ENCODE results near the gene SUPT3H.

SUPT3H gene

DNA sequence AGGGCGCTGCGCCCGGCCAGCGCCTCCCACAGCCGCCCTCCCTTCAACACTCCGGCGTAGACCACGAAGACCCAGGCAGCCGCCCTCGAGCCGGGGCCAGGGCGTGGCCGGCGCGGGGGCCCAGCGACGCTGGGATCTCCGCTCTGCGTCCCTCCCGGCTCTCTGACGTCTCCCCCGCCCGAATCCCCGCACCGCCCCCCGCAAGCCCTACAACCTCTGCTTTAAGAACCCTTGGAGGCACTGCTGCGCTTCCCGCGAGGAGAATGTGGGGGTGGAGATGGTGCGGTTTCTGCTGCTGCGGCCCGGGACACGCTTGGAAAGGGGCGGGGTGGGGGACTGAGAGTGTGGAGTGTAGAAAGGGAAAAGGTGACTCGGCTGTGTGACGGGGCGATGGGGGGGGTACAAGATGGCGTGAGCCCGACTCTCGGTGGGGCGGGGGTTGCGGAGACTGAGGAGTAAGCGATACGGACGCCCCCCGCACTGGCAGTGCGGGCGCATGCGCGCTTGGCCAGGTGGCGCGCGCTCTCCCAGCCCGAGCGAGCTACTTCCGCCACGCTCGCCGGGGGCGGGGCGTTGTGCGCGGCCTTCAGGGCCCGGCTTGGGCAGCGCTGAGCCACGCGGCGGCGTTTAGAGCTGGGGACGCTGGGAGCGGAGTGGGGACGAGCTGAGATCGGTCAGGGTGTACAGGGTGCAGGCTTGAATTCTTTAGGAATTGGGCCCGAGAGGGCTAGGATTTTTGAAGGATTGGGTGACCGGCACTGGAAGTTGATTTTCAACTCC lies at the start of gene SUPT3H:
SUPT3H (minus strand) TSS at position 381 of the 780 bp plus-strand sequence.
- DNase-seq = peak; percentile 95

DNA sequence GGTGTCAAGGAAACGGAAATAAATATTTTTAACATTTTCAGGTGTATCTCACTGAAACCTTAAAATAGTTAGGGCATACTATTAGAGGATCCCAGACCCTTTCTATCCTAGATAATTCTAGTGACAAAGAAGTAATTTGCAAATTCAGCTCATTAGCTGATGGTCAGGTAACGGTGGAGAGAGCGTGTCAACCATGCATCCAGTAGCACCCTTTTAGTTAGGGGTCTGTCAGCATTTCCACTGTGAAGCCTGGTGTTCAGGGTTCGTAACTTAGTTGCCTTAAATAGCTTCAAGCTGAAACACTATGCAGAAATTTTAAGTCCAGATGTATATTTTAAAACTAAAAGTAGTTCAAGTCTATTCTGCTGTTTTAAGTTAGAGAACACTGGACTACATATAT lies 48.5 kb upstream of the SUPT3H start:
- DNase-seq = no peak

DNA sequence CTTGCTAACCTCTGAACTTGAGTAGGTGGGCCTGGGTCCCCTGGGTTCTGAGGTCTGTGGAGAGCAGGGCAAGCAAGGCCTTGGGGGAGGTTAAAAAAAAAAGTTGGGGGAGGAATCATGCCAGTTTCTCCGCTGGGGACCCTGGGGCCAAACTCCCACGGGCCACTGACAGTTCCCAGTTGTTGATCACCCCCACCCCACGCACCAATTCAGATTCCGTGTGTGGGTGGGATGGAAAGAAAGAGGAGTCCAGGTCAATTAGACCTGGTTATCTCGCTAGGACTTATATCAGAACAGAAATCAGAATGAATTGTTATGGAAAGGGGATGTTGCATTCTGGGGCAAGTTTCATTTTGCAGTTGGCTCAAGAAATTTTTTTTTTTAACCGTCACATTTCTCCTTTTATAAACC lies 46.7 kb upstream of the SUPT3H start:
- DNase-seq = peak; percentile 23

DNA sequence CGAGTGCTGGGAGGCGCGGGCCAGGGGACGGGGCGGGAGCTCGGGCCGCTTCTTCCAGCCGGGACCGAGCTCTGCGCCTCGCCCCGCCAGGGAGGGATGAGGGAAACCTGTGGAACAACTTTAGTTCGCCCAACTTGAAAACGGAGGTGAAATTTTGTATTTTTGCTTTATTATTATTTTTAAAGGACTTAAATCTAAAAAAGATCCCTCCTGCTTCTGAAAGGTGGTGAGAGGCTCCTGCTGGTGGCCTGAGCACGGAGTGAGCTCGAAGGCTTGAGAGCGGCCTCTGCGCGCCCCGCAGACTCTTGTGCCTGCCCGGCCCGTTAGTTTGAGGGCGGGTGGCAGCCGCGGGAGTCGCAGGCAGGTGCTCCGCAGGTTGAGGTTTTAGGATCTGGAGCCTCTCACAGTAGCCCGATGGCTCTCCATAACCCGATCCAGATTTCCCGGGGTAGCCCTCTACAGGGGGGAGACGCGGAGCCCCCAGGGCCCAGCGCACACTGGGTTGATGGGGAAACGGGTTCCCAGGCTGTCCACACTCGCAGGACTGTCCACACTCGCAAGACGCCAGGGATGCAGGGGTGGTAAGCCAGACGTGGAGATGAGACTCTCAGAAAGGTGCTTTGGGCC lies 46.2 kb upstream of the SUPT3H start:
- peak; percentile 26 for DNase-seq

DNA sequence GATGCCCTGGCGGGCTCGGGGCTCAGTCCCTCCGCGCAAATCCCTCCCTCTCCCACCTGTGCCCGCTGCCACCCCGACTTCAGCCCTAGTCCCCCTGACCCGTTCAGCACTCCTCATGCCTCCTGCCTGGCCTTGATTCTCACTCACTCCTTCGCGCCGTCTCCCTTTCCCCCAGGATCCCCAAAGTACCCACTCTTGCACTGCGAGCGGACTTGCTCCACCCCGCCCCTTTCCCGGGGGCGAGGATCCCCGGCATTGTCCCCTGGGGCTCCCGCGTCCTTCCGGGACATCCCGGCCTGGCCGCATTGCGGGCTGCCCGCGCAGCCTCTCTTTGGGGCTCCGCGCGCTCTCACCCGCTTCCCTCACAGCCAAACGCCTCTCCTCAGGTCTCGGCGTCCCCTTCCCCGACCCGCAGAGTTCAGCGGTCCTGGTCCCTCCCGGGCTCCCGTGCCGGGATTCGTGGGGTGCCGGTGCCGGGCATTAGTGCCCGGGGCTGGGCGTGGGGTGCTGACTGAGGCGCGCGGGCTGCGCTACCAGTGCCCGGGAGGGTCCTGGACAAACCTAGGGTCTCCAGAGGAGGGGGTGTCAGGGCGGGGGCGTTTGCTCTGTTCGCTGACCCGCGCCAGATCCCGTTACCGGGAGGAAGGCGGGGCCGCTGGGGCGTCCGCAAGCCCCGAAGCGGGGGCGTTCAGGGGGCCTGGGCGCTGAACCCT lies 45.5 kb upstream of the SUPT3H start:
- DNase-seq = peak; percentile 24

DNA sequence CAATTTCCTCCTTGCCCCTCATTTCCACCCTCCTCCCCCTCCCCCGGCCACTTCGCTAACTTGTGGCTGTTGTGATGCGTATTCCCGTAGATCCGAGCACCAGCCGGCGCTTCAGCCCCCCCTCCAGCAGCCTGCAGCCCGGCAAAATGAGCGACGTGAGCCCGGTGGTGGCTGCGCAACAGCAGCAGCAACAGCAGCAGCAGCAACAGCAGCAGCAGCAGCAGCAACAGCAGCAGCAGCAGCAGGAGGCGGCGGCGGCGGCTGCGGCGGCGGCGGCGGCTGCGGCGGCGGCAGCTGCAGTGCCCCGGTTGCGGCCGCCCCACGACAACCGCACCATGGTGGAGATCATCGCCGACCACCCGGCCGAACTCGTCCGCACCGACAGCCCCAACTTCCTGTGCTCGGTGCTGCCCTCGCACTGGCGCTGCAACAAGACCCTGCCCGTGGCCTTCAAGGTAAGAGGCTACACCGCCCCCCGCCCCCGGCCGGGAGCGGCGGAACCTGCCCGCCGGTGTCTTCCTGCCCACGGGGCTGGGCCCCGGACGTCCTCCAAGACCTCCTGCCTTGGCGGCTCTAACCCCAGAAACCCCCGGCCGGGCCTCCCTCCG lies 44.9 kb upstream of the SUPT3H start:
- DNase-seq = peak; percentile 59

DNA sequence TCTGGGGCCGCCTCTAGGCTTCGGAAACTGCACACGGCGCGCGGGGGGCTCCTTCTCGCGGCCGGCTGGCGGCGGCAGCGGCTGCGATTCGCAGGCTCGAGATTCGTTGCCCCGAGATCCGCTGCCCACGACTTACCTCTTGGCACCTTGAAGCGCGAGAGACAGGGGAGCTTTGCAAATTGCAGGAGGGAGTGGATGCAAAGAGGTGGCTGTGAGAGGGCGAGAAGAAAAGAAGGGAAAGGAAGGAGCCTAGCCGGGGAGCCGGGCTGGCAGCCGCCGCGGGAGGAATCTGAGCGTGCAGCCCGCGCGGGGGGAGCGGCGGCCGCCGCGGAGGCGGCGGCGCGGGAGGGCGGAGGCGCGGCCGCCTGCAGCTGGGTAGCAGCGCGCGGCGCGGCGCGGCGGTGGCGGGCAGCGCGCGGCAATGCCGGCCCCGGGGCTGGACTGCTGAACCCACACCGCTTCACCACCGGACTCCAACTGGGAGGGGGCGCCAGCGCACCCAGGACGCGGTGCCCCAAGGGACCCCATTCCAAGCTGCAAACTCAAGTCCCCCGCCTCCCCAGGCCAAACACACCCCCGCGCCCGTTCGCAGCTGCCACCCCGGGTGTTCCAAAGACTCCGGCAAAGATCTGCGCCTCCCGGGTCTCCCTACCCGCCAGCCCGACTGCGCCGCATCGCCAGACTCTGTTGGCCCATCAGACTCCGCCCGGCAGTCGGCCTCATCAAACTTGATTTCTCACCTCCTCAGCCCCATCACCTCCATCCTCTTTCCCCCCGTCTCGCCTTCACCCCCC lies 44.2 kb upstream of the SUPT3H start:
- peak; percentile 45 for DNase-seq

DNA sequence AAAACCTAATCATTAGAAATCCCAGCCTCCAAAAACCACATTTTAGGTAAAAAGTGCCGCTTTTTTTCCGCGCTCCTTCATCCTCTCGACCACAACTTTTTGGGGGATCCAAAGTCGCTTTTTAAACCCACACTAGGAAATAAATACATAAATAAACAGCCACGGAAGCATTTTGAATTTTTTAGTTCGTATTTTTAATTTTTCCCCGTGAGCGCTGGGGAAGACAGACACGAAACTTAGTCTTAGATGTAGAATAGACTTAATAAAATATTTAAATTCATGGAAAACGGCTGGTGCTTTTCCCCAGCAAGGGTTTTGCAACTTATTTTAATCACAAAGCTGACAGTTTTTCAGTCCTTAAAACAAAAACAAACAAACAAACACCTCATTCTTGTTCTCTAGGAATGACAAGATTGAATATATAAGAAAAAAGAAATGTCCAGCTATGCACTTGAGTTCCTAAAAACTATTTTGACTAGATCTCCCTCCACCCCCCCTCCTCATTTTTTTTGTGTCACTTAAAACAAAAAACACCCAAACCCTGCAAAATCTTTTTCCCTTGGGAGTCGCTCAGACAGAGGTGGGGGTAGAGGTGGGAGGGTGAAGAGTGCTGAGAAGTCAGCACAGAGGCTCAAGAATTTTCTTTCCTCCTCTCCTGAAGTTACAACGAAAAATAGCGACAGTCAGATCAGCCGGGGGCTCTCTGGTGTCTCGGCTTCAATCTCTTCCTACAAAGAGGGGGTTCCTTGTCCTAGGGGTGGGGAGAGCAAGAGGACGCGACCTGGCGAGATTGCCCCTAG lies 43.4 kb upstream of the SUPT3H start:
- no peak for DNase-seq

DNA sequence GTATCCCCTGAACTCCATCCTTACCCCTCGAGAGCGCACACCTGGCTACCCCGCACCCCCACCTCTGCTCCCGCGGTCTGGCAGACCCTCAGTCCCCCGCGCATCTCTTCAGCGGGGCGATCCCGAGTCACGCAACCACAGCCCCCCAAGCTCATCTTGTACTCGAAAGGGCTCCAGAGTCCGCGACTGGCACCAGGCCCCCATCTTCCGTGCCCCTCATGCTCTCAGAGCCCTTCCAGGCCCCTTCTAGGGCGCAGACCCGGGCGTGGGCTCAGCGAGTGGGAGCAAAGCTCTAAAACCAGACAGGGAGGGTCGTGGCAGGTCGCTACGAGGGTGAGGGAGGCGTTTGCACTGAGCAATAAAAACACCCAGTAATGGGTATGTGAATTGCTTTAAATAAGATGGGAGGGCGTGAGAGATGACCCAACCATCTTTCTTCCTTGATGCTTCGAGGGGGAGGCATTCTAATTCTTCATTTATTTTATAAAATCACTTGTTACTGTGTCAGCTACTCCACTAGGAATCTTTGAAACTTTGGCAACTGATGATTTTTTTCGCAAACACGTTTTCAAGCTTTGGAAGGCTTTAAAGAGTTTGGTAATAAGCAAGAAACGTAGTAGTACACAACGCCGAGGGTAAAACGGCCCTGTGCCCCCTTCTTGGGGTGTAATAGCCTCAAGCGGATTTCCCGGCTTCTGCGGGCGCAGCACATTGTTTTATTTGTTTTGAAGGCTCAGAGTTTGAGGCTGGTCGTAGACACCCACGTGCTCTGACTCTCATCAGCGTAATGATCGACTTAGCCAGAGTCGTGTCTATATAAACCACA lies 42.6 kb upstream of the SUPT3H start:
- peak; percentile 53 for DNase-seq

DNA sequence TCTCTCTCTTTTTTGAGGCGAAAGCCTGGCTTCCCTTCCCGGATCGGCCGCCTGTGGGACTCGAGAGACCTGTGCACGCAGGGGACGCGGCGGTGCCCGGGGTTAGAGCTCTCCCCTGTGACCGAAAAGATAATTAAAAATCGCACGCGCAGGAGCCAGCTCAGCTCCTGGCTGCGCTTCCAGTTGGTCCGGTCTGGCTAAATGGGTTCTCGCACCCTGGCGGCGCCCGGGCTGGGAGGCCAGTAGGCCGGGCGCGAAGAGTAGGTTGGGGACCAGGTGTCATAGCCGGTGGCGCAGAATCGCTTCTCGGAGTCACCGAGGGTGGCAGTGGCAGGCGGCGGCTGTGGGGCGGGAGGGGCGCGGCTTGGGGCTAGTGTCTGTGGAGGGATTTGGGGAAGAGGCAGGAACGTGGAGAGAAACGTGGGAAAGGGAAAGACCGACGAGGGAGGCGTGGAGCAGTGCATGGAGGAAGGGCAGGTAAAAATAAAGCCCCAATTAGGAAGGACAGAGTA lies 41.9 kb upstream of the SUPT3H start:
- DNase-seq = peak; percentile 61

DNA sequence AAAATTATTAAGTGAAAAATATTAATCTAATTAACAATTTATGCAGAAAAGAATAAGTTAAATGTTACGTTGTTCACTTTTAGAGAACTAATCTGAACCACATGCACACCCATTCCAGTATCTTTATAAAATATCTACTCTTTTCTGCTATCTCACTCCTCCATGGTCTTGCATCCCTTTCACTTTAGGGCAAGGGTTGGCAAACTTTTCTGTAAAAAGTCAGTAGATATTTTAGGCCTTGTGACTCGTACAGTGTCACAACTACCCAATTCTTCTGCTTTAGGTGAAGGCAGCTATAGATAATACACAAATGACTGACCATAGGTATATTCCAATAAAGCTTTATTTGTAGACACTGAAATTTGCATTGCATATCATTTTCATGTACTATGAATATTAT lies 39.7 kb upstream of the SUPT3H start:
- DNase-seq = no peak

DNA sequence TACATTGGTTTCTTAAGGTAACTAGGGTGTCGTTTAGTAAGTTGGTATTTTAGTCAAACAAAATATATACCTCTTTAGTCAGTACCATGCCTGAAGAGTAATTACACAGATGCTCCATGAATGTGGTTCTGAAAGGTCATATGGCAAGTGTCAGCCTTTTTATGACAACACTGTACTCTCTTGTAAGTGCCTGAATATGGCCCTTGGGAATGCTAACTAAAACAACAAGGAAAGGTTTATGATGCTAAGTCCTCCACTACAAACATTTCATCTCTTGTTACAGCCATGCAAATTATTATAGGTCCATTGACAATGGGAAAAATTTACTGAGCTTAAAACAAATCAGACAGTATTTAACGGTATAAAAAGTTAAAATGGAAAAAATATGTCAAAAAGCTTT lies 39.0 kb upstream of the SUPT3H start:
- no peak for DNase-seq

DNA sequence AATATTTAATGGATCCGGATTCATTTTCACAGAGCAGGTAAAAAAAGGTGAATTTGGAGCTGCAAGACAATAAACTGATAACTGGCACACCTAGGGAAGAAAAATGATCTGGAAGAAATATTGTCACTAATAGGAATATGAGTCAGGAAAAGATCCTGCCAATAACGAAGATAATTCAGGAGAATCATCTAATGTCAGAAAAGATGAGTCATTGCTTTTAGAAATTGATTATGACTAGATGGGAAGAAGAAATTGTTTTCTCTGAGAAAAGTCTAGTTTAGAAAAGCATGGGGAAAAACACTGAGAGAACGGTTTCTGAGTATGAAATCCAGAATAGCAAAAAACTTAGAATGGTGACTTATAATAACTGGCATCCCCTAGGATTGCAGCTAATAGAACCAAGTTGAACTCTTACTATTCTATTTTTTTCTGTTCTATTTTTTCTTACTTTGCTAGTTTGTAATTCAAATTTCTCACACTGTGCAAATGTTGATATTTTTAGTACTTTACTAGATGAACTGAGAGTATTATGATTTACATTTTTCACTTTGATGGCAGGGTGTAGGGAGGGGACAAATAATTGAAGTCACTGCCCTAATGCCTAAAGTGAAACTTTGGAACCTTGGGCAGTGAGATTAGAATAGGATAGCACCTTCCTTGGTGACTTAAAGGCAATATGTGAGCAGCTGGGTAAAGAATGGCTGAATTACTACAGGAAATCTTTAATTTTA lies 38.2 kb upstream of the SUPT3H start:
- no peak for DNase-seq

DNA sequence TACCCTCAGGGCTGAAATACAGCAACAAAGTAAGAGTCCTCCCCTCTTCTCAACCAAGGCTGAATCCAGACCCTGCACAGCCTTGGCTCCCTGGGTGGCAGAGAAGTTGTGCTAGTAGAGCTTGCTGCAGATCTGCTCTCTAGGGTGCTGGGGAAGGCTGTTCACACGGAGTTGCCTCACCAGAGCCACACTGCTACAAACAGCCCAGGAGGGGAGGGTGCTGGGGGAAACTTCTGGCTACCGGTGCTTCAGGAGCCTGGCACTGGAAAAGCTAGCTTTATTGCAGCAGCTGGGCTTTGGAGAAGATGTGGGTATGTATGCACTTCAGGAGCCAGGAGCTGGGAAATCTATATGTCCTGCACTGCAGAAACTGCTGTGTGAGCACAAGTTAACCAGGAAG lies 37.6 kb upstream of the SUPT3H start:
- no peak for DNase-seq

DNA sequence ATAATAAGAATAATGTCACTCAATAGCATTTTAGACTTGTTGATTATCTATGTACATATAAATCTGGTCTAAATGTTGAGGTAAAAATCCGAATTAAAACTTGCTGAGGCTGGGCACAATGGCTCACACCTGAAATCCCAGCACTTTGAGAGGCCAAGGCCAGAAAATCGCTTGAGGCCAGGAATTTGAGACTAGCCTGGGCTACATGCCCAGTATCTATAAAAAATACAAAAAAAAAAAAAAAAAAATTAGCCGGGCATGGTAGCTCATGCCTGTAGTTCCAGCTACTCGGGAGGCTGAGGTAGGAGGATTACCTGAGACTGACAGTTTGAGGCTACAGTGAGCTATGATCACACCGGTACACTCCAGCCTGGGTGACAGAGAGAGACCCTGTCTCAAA lies 34.2 kb upstream of the SUPT3H start:
- no peak for DNase-seq

DNA sequence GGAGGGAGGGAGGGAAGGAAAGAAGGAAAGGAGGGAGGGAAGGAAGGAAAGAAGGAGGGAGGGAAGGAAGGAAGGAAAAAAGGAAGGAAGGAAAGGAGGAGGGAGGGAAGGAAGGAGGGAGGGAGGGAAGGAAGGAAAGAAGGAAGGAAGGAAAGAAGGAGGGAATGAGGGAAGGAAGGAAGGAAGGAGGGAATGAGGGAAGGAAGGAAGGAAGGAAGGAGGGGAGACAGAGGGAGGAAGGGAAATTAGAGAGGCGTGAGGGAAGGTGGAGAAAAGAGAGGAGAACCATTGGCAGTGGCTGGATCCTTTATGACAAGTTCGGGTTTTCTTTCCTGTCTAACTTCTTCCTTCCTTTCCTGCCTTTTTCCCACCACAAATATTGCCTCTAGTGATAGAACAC lies 22.3 kb upstream of the SUPT3H start:
- no peak for DNase-seq

DNA sequence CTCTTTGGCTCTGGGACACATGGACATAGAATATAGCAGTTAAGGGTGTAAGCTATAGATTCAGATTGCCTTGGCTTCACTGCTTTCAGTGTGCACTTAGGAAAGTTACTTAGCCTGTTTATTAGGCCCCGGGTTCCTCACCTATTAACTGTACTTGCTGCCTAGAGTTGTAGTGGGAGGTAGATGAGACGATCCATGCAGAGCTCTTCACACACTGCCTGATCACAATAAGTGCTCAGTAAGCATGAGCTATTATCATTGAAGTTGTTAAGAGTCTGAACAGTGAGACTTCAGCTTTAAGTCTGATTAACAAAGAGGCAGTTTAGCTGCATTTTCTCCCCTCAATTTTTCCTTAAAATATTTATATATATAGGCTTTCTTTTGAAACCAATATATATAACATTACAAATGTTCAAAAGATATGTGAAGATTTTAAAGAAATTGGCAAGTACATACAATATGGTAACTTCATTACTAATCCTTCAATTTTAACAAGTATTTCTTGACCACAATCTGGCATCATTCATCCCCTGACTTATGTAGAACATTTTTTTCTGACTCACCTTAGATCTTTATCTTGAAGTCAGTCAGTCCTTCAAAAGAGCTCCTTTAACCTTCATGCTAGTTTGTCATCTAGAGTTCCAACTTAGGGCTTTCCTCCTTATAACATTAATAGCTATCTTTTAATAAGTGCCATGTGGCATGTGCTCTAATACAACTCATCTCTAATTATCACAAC lies 20.5 kb upstream of the SUPT3H start:
- DNase-seq = no peak

DNA sequence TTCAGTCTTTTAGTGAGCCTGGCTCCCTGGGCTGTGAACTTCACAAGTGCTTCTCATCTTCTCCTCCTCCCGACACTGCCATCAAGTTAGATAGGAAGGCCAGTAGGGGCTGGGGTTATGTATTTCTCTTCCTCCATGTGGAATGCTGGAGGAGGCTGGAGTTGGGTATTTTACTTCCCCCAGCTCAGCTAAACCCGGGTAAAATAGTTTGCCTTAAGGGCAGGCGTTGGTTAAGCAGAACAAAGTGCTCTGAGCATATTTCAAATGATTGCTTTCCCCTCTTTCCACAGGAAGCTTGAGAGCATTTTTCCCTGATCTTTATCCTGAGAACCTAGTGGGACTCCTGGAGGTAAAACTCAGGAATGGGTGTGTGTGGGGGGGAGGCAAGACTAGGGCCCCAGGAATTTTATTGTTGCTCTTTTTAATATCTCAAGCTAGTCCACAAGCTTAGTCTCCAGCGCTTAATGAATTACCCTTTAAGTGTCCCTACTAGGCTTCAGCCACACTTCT lies 16.9 kb upstream of the SUPT3H start:
- no peak for DNase-seq

DNA sequence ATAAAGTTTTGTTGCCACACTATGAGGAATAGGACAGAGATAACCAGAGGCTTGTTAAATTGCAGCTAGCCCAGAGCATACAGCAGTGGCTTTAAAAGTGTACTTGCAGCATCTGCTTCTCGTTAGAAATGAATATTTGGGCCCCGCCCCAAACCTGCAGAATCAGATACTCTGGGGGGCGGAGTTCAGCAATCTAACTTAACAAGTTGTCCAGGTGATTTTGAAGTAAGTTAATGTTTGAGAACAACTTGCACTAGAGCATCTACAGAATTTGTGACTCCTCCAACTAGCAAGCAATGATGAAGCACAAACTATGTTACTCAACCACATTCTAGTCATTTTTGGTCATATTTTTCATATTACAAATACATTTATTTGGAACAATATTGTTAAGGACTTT lies 10.6 kb upstream of the SUPT3H start:
- no peak for DNase-seq
